ENCODE measurements around the gene AUP1.

The AUP1 gene

GRCh38 chr2:74502147-74502719 is 27.3 kb downstream of the AUP1 start:
- DNase-seq (ENCODE audit: low read depth in 1 of 2, low spot score in 1 of 2): no peak
- TF ChIP-seq JUND (IDR thresholded peaks at IDR 0.05; ENCODE audit: low read depth): no peak
- in situ Hi-C loops (cut with HindIII; ENCODE audit: low pct_unique_long_range_greater_than_20kb, low sequenced_read_pairs): no loop called here

- in situ Hi-C loops (cut with HindIII; ENCODE audit: low pct_unique_long_range_greater_than_20kb, low sequenced_read_pairs): no loop called here
- no peak for TF ChIP-seq JUND (IDR thresholded peaks at IDR 0.05; ENCODE audit: low read depth)
- no peak for DNase-seq (ENCODE audit: low read depth in 1 of 2, low spot score in 1 of 2)
Measured at GRCh38 chr2:74501335-74502071, 28.0 kb downstream of the AUP1 start.

- in situ Hi-C loops (cut with HindIII; ENCODE audit: low pct_unique_long_range_greater_than_20kb, low sequenced_read_pairs): no loop called here
- TF ChIP-seq JUND (IDR thresholded peaks at IDR 0.05; ENCODE audit: low read depth): no peak
- DNase-seq (ENCODE audit: low read depth in 1 of 2, low spot score in 1 of 2): no peak
Measured at GRCh38 chr2:74500578-74500946, 28.9 kb downstream of the AUP1 start.

GRCh38 chr2:74499940-74500577 is 29.4 kb downstream of the AUP1 start:
- DNase-seq (ENCODE audit: low read depth in 1 of 2, low spot score in 1 of 2): no peak
- in situ Hi-C loops (cut with HindIII; ENCODE audit: low pct_unique_long_range_greater_than_20kb, low sequenced_read_pairs): no loop called here
- no peak for TF ChIP-seq JUND (IDR thresholded peaks at IDR 0.05; ENCODE audit: low read depth)

GRCh38 chr2:74499267-74499939 is 30.1 kb downstream of the AUP1 start, which contains the start of gene LBX2:
Gene LBX2, minus strand, starts transcription at chr2:74499603. Its CDS starts 66 bp downstream, at chr2:74499537.
- in situ Hi-C loops (cut with HindIII; ENCODE audit: low pct_unique_long_range_greater_than_20kb, low sequenced_read_pairs): no loop called here
- no peak for DNase-seq (ENCODE audit: low read depth in 1 of 2, low spot score in 1 of 2)

GRCh38 chr2:74498500-74499266 is 30.8 kb downstream of the AUP1 start:
- no peak for TF ChIP-seq JUND (IDR thresholded peaks at IDR 0.05; ENCODE audit: low read depth)
- in situ Hi-C loops (cut with HindIII; ENCODE audit: low pct_unique_long_range_greater_than_20kb, low sequenced_read_pairs): no loop called here
- no peak for DNase-seq (ENCODE audit: low read depth in 1 of 2, low spot score in 1 of 2)

More at GRCh38 chr2:74499267-74499939, 30.1 kb downstream of the AUP1 start, which contains the start of gene LBX2:
- no peak for TF ChIP-seq JUND (IDR thresholded peaks at IDR 0.05; ENCODE audit: low read depth)

DNA sequence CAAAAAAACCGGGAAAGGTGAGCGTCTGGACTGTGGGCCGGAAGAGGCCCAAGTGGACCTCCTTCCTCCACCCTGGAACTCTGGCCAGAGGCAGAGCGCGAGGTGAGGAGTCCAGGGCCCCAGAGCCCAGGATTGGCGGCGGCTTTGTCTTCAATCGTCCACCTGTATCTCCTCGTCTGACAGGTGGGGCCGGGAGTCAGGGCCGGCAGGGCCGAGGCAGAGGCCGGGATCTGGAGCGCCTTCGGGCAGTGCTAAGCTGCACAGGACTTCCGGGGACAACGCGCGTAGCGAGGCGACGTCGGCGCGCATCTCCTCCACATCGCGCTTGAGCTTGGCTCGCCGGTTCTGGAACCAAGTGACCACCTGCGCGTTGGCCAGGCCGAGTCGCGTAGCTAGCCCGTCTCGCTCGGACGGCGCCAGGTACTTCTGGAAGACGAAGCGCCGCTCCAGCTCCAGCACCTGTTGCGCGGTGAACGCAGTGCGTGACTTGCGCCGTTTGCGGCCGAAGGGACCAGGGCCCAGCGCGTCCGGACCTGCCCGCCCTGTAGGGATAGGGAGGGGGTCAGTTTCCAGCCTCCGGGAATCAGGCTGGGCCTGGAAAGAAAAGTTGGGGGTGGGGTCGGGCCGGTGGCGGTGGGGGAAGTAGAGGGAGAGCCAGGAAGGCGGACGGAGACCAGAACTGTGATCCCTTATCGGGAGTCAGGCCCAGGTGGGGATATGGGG is 31.6 kb downstream of the AUP1 start:
- DNase-seq (ENCODE audit: low read depth in 1 of 2, low spot score in 1 of 2): no peak
- in situ Hi-C loops (cut with HindIII; ENCODE audit: low pct_unique_long_range_greater_than_20kb, low sequenced_read_pairs): no loop called here
- TF ChIP-seq JUND (IDR thresholded peaks at IDR 0.05; ENCODE audit: low read depth): no peak

DNA sequence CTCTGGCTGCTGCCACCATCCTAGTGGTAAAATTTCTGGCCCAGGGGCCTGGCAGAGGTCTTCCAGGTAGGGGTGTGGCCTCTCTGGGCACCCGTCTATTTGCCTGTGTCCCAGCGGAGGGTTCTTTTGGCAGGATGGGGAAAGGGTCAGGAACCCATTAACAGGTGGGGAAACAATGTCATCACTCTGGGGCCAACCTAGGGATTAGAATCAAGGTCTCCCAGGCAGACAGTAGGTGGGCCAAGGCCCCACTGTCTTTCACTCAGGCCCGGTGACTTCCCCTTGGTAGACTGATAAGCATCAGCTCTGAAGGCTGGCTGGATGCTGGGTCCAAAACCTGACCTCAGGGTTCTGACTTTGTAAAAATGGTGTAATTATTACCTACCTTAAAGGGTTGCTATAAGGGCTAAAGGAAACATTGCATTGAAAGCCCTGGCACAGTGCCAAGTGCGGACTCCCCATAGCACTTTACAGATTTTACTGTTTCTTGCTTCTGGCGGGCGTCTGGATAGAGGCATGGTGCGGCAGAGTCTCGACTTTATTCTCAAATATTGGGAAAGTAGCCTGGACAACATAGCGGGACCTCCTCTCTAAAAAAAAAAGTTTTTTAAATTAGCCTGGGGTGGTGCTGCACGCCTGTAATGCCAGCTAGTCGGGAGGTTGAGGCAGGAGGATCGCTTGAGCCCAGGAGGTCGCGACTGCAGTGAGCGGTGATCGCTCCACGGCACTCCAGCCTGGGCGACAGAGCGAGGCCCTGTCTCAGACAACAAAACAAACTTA is 32.3 kb downstream of the AUP1 start:
- in situ Hi-C loops (cut with HindIII; ENCODE audit: low pct_unique_long_range_greater_than_20kb, low sequenced_read_pairs): no loop called here
- DNase-seq (ENCODE audit: low read depth in 1 of 2, low spot score in 1 of 2): no peak
- TF ChIP-seq JUND (IDR thresholded peaks at IDR 0.05; ENCODE audit: low read depth): no peak

DNA sequence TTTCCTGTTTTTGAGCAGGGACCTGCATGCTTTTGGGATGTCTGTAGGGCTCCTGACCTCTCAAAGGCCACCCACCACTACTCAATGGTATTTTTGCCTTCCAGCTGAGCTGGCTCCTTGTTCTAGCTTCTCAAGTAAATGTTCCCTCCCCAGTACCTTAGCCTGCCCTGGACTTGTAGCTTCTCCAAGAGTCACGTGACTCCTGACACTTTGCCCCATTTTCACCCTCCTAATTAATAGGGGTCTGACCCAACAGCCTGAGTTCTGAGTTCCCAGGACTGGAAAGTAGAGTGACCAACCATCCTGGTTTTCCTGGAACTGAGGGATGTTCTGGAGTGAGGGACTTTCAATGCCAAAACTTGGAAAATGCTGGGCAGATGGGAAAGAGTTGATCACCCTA is 34.1 kb downstream of the AUP1 start:
- in situ Hi-C loops (cut with HindIII; ENCODE audit: low pct_unique_long_range_greater_than_20kb, low sequenced_read_pairs): no loop called here
- DNase-seq (ENCODE audit: low read depth in 1 of 2, low spot score in 1 of 2): no peak
- no peak for TF ChIP-seq JUND (IDR thresholded peaks at IDR 0.05; ENCODE audit: low read depth)

GRCh38 chr2:74493546-74493945 is 36.0 kb downstream of the AUP1 start:
- no peak for TF ChIP-seq JUND (IDR thresholded peaks at IDR 0.05; ENCODE audit: low read depth)
- DNase-seq (ENCODE audit: low read depth in 1 of 2, low spot score in 1 of 2): no peak
- in situ Hi-C loops (cut with HindIII; ENCODE audit: low pct_unique_long_range_greater_than_20kb, low sequenced_read_pairs): no loop called here
